ENCODE results near the gene MAST3. TPM values are rescaled to one million over a fixed set of nuclear protein-coding genes. Genes with fewer than 3 reads are reported as not detected.

The MAST3 gene
- total and polyA plus RNA-seq, 2 of the 13 experiments (the other 11 are each of a cell fraction or from before 2014, with no cell fraction given) = 4.1 to 4.6 TPM

GRCh38 chr19:18122860-18123795 lies 25.6 kb downstream of the MAST3 start:
- no peak overlapping the region for H3K4me2 ChIP-seq (ENCODE audit: low read depth, low read length)
- ChIA-PET CTCF (ENCODE audit: low intra/inter-chr PET ratio, low total read pairs) (no interaction called here), POLR2A (interaction anchor here (0.8 kb wide), 1 partner anchor 52 kb away, joined by 3 read pairs; no protein-coding TSS in a partner anchor)
- in situ Hi-C loops (cut with HindIII; ENCODE audit: extremely low pct_ligation_motif_present, low pct_unique_long_range_greater_than_20kb) = no loop called here
- H3K9me3 ChIP-seq (ENCODE audit: low read length) = no peaks in the 10 kb centered on the region
- DNase-seq (ENCODE audit: low spot score) (no peak), ATAC-seq (no peak), FAIRE-seq (no peak)
- intact Hi-C loops (cut with micrococcal nuclease; ENCODE audit: unreplicated experiment) = no loop called here
- H4K20me1 ChIP-seq (ENCODE audit: insufficient read depth, low read length) = no peaks in the 10 kb centered on the region
- peaks cover 15% of the 10 kb centered on the region for H3K79me2 ChIP-seq (ENCODE audit: insufficient read depth, low read length)
- 98% methylated on average over 22 of the region's 27 CpGs for WGBS (ENCODE audit: low lambda C conversion rate)
- no peaks in the 10 kb centered on the region for H3K27me3 ChIP-seq (ENCODE audit: control insufficient read depth in 1 of 2, insufficient read depth in 2 of 2, low read length in 2 of 2)
- H3K9ac ChIP-seq (ENCODE audit: insufficient read depth, low read depth, low read length) = no peak overlapping the region
- no peak overlapping the region for H3K27ac ChIP-seq (ENCODE audit: extremely low read length, insufficient read depth, low read length)
- H3K4me1 ChIP-seq (ENCODE audit: insufficient read depth, low read length) = peaks cover 17% of the 10 kb centered on the region
- BruUV-seq (replicated peaks) = no TSS peak
- H3K36me3 ChIP-seq (replicated peaks in 1 of 2; ENCODE audit: control insufficient read depth in 1 of 2, insufficient read depth in 2 of 2, low read length in 2 of 2) = peaks cover 12 to 44% of the 10 kb centered on the region in 2 experiments
- no peak overlapping the region for H2AFZ ChIP-seq (ENCODE audit: low read length)
- TF ChIP-seq ATF7-NPFF (CRISPR knock-in tag; IDR thresholded peaks at IDR 0.05; ENCODE audit: low read depth) = no peak
- no peak overlapping the region for H3K4me3 ChIP-seq (replicated peaks in 1 of 3; ENCODE audit: insufficient read depth in 1 of 3, low read depth in 2 of 3, low read length in 3 of 3)

- Histone ChIP-seq H3K4me1 (ENCODE audit: insufficient read depth, low read length) (peaks cover 10% of the 10 kb centered on the region), H3K4me2 (ENCODE audit: low read depth, low read length) (no peak overlapping the region), H3K9me3 (ENCODE audit: low read length) (no peaks in the 10 kb centered on the region), H2AFZ (ENCODE audit: low read length) (no peak overlapping the region), H3K27me3 (ENCODE audit: control insufficient read depth in 1 of 2, insufficient read depth in 2 of 2, low read length in 2 of 2) (no peaks in the 10 kb centered on the region), H3K27ac (ENCODE audit: extremely low read length, insufficient read depth, low read length) (no peak overlapping the region), H3K4me3 (replicated peaks in 1 of 3; ENCODE audit: insufficient read depth in 1 of 3, low read depth in 2 of 3, low read length in 3 of 3) (no peak overlapping the region), H3K36me3 (replicated peaks in 1 of 2; ENCODE audit: control insufficient read depth in 1 of 2, insufficient read depth in 2 of 2, low read length in 2 of 2) (peaks cover 15 to 51% of the 10 kb centered on the region in 2 experiments), H4K20me1 (ENCODE audit: insufficient read depth, low read length) (no peaks in the 10 kb centered on the region), H3K9ac (ENCODE audit: insufficient read depth, low read depth, low read length) (no peak overlapping the region), H3K79me2 (ENCODE audit: insufficient read depth, low read length) (peaks cover 8% of the 10 kb centered on the region)
- intact Hi-C loops (cut with micrococcal nuclease; ENCODE audit: unreplicated experiment) (no loop called here), in situ Hi-C loops (cut with HindIII; ENCODE audit: extremely low pct_ligation_motif_present, low pct_unique_long_range_greater_than_20kb) (no loop called here)
- ATAC-seq (no peak), FAIRE-seq (no peak), DNase-seq (ENCODE audit: low spot score) (no peak)
- 94% methylated on average over 26 of the region's 26 CpGs for WGBS (ENCODE audit: low lambda C conversion rate)
- CTCF ChIA-PET (ENCODE audit: low intra/inter-chr PET ratio, low total read pairs) = no interaction called here
- BruUV-seq (replicated peaks) = no TSS peak
- POLR2A ChIA-PET = no interaction called here
- TF ChIP-seq ZNF576 (CRISPR knock-in tag; IDR thresholded peaks at IDR 0.05) = no peak
- peak; percentile 24 for TF ChIP-seq AGO2 (optimal IDR thresholded peaks at IDR 0.05; ENCODE audit: low read depth, low read length)
- TF ChIP-seq ZNF674 (CRISPR knock-in tag; IDR thresholded peaks at IDR 0.05; ENCODE audit: low read depth) = no peak
Observed at GRCh38 chr19:18123819-18124218, 26.2 kb downstream of the MAST3 start.

Measured in HepG2 (cell line).